Islet precursor cell (in vitro differentiated cells): ENCODE results near the gene RGL3.
"Not testable (repeated sequence)": the region's sequence is repeated elsewhere in the genome, so short reads cannot be mapped to it uniquely, and the experiment has no call there.

ENCODE experiments used
- DNase-seq: peaks from one replicate; pipeline ENCODE4 v3.0.0-alpha.2; 2018

The RGL3 gene

GRCh38 chr19:11416346-11417052, 2.6 kb downstream of the RGL3 start:
- no peak for DNase-seq

GRCh38 chr19:11414544-11414943, 4.6 kb downstream of the RGL3 start:
- DNase-seq = no peak

- peak; percentile 73 for DNase-seq
Measured at GRCh38 chr19:11410682-11411081, 8.4 kb downstream of the RGL3 start.

GRCh38 chr19:11408591-11408990, 10.5 kb downstream of the RGL3 start:
- no peak for DNase-seq

GRCh38 chr19:11406703-11407236, 12.3 kb downstream of the RGL3 start:
- DNase-seq = not testable (repeated sequence)

- DNase-seq = peak; percentile 67
Measured at GRCh38 chr19:11405846-11406643, 13.1 kb downstream of the RGL3 start.

GRCh38 chr19:11404588-11405222, 14.4 kb downstream of the RGL3 start:
- no peak for DNase-seq

- DNase-seq = no peak
Measured at GRCh38 chr19:11401808-11402543, 17.1 kb downstream of the RGL3 start.

- DNase-seq = no peak
Measured at GRCh38 chr19:11400798-11401197, 18.3 kb downstream of the RGL3 start.

GRCh38 chr19:11399667-11400066, 19.4 kb downstream of the RGL3 start:
- no peak for DNase-seq

GRCh38 chr19:11397089-11397610, 22.0 kb downstream of the RGL3 start:
- DNase-seq = no peak

GRCh38 chr19:11390933-11391680, 28.0 kb downstream of the RGL3 start:
- no peak for DNase-seq

GRCh38 chr19:11390359-11390758, 28.8 kb downstream of the RGL3 start:
- DNase-seq = no peak

- no peak for DNase-seq
Measured at GRCh38 chr19:11387162-11388034, 31.7 kb downstream of the RGL3 start.

GRCh38 chr19:11384778-11385129, 34.4 kb downstream of the RGL3 start:
- DNase-seq = no peak

- DNase-seq = no peak
Measured at GRCh38 chr19:11383706-11384048, 35.4 kb downstream of the RGL3 start.

GRCh38 chr19:11382898-11383705, 36.0 kb downstream of the RGL3 start:
- peak; percentile 91 for DNase-seq

- DNase-seq = peak; percentile 99
Measured at GRCh38 chr19:11380653-11381537, 38.2 kb downstream of the RGL3 start.

GRCh38 chr19:11379857-11380350, 39.2 kb downstream of the RGL3 start:
- no peak for DNase-seq
